WTC11 (cell line): ENCODE measurements around the gene ACOT9. TPM values are rescaled to one million over a fixed set of nuclear protein-coding genes. Genes with fewer than 3 reads are reported as not detected.

Source experiments
- ATAC-seq: fragments of 200-7000 bp; cut with Tn5 transposase; 2 replicates; pipeline ENCODE4 v1.10.0; 2021; ENCODE audit warnings: mild to moderate bottlenecking, moderate library complexity
- CTCF ChIA-PET: fragments of 300-600 bp; sonication (Branson Sonifier 250); formaldehyde crosslinking; loops from one replicate; lab custom pipeline; 2021; ENCODE audit warnings: antibody characterized with exemption; lab: Charles Lee
- POLR2A ChIA-PET: fragments of 350-600 bp; sonication (Branson Sonifier 250); formaldehyde crosslinking; loops from one replicate; lab custom pipeline; 2021; ENCODE audit warnings: antibody characterized with exemption; lab: Charles Lee
- DNase-seq: peaks from one replicate; pipeline ENCODE4 v3.0.0; 2021; ENCODE audit warnings: low spot score
- H3K27ac Mint-ChIP-seq: 2 replicates; pipeline ENCODE4 v1.8.0; 2021; ENCODE audit warnings: mixed read lengths
- H3K27me3 Mint-ChIP-seq: 2 replicates; pipeline ENCODE4 v1.8.0; 2021; ENCODE audit warnings: low read depth, mild to moderate bottlenecking, moderate library complexity, mixed read lengths
- H3K36me3 Mint-ChIP-seq: 2 replicates; pipeline ENCODE4 v1.8.0; 2021; ENCODE audit warnings: mixed read lengths
- H3K4me1 Mint-ChIP-seq: 2 replicates; pipeline ENCODE4 v1.8.0; 2022; ENCODE audit warnings: mixed read lengths
- H3K4me3 Mint-ChIP-seq: 2 replicates; pipeline ENCODE4 v1.8.0; 2021; ENCODE audit warnings: mild to moderate bottlenecking, moderate library complexity, mixed read lengths
- H3K9me3 Mint-ChIP-seq: 2 replicates; pipeline ENCODE4 v1.8.0; 2021; ENCODE audit warnings: mixed read lengths
- CREM ChIP-seq: sonication (generic); formaldehyde crosslinking; IDR thresholded peaks from 2 replicates; pipeline ENCODE4 v1.8.1; 2022; ENCODE audit warnings: mild to moderate bottlenecking, missing genetic modification reagents, moderate library complexity
- ETV6 ChIP-seq: sonication (generic); formaldehyde crosslinking; IDR thresholded peaks from 2 replicates; pipeline ENCODE4 v1.8.1; 2022; ENCODE audit warnings: mild to moderate bottlenecking, missing genetic modification reagents
- GABPB1 ChIP-seq: sonication (generic); formaldehyde crosslinking; IDR thresholded peaks from 2 replicates; pipeline ENCODE4 v1.8.1; 2023; ENCODE audit warnings: mild to moderate bottlenecking, missing genetic modification reagents
- IRF2 ChIP-seq: sonication (generic); formaldehyde crosslinking; IDR thresholded peaks from 2 replicates; pipeline ENCODE4 v1.8.0; 2022; ENCODE audit warnings: low read depth, missing genetic modification reagents, borderline replicate concordance
- KAT7 ChIP-seq: sonication (generic); formaldehyde crosslinking; IDR thresholded peaks from 2 replicates; pipeline ENCODE4 v1.8.1; 2023; ENCODE audit warnings: missing genetic modification reagents, mild to moderate bottlenecking, borderline replicate concordance
- NFYB ChIP-seq: sonication (generic); formaldehyde crosslinking; conservative IDR thresholded peaks from 2 replicates; pipeline ENCODE4 v1.8.0; 2022; ENCODE audit warnings: low read depth, missing genetic modification reagents
- PRRX2 ChIP-seq: fragments of 250-450 bp; sonication (Bioruptor Pico); IDR thresholded peaks from 2 replicates; pipeline ENCODE4 v1.8.0; 2021; ENCODE audit warnings: mild to moderate bottlenecking
- RORB ChIP-seq: fragments of 250-450 bp; sonication (Bioruptor Pico); IDR thresholded peaks from 2 replicates; pipeline ENCODE4 v1.9.0; 2021; ENCODE audit warnings: mild to moderate bottlenecking
- SOX15 ChIP-seq: fragments of 250-450 bp; sonication (Bioruptor Pico); IDR thresholded peaks from 2 replicates; pipeline ENCODE4 v1.9.0; 2021; ENCODE audit warnings: mild to moderate bottlenecking
- STAT6 ChIP-seq: sonication (generic); formaldehyde crosslinking; conservative IDR thresholded peaks from 2 replicates; pipeline ENCODE4 v1.8.1; 2023; ENCODE audit warnings: mild to moderate bottlenecking, low read depth, missing genetic modification reagents, moderate library complexity
- TCF7 ChIP-seq: sonication (generic); formaldehyde crosslinking; IDR thresholded peaks from 2 replicates; pipeline ENCODE4 v1.8.0; 2022; ENCODE audit warnings: mild to moderate bottlenecking, low read depth, missing genetic modification reagents, moderate library complexity
- TEAD4 ChIP-seq: sonication (generic); formaldehyde crosslinking; IDR thresholded peaks from 2 replicates; pipeline ENCODE4 v1.8.0; 2022; ENCODE audit warnings: mild to moderate bottlenecking, missing genetic modification reagents
- TP53 ChIP-seq: sonication (generic); formaldehyde crosslinking; IDR thresholded peaks from 2 replicates; pipeline ENCODE4 v1.8.1; 2023; ENCODE audit warnings: mild to moderate bottlenecking, missing genetic modification reagents
- ZBTB21 ChIP-seq: sonication (generic); formaldehyde crosslinking; IDR thresholded peaks from 2 replicates; pipeline ENCODE4 v1.8.1; 2023; ENCODE audit warnings: mild to moderate bottlenecking, missing genetic modification reagents, borderline replicate concordance
- ZNF396 ChIP-seq: fragments of 250-450 bp; sonication (Bioruptor Pico); IDR thresholded peaks from 2 replicates; pipeline ENCODE4 v1.8.0; 2021; ENCODE audit warnings: mild to moderate bottlenecking, moderate library complexity, borderline replicate concordance
- total RNA-seq: library from RNA; stranded (reverse); gene quantifications from 3 replicates; pipeline ENCODE4 v1.2.3, GENCODE V29; 2021
- TF ChIP-seq, protein P1 (sequence below): sonication (generic); formaldehyde crosslinking; IDR thresholded peaks from 2 replicates; pipeline ENCODE4 v1.8.1; 2023; ENCODE audit warnings: mild to moderate bottlenecking, missing genetic modification reagents, moderate library complexity
- TF ChIP-seq, protein P2 (sequence below): fragments of 200-600 bp; IDR thresholded peaks from 2 replicates; pipeline ENCODE4 v1.8.0; 2022; ENCODE audit warnings: antibody characterized with exemption
- TF ChIP-seq, protein P3 (sequence below): sonication (generic); formaldehyde crosslinking; IDR thresholded peaks from 2 replicates; pipeline ENCODE4 v1.8.1; 2023; ENCODE audit warnings: mild to moderate bottlenecking, missing genetic modification reagents
- TF ChIP-seq, protein P4 (sequence below): sonication (generic); formaldehyde crosslinking; IDR thresholded peaks from 2 replicates; pipeline ENCODE4 v1.8.0; 2023; ENCODE audit warnings: mild to moderate bottlenecking, missing genetic modification reagents

ACOT9 gene
- total RNA-seq, 1 experiment from 2014 or later: 29.3 TPM

DNA sequence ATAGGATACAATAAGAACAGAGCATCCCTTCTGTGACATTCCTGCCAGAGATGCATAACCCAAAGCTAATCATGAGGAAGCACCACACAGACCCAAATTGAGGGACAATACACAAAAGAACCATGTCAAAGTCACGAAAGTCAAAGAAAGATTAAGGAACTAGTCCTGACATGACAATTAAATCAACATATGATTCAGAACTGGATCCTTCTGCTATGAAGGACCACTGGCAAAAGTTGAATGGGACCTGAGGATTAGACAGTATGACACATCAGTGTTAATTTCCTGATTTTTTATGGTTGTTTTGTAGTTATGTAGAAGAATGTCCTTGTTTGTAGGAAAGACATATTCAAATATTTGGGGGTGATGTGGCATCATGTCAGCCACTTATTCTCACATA is 13.9 kb downstream of the ACOT9 start:
- ChIA-PET CTCF (no interaction called here), POLR2A (no interaction called here)
- Mint-ChIP-seq H3K27me3 (no peaks in the 10 kb centered on the region), H3K9me3 (no peaks in the 10 kb centered on the region), H3K36me3 (peaks cover 25% of the 10 kb centered on the region), H3K4me1 (peaks cover 4% of the 10 kb centered on the region), H3K4me3 (no peak overlapping the region), H3K27ac (no peak overlapping the region)
- DNase-seq (no peak), ATAC-seq (no peak)
- TF ChIP-seq IRF2 (CRISPR knock-in tag): no peak

DNA sequence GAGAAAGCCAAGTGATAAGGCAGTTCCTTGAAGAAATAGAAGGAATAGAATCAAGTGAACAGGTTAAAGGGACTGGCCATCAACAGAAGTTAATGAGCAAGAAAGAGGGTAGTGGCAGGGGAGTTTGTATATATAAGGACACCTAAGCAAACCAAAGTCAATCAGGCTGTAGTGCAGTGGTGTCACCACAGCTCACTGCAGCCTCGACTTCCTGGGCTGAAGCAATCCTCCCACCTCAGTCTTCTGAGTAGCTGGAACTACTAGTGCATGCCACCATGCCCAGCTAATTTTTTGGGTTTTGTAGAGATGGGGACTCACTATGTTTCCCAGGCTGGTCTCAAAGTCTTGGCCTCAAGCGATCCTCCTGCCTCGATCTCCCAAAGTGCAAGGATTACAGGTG is 15.9 kb downstream of the ACOT9 start:
- peaks cover 33% of the 10 kb centered on the region for H3K36me3 Mint-ChIP-seq
- no peaks in the 10 kb centered on the region for H3K4me1 Mint-ChIP-seq
- ChIA-PET CTCF (interaction anchor here (1.0 kb wide), 1 partner anchor 175 kb away, joined by 3 read pairs; no protein-coding TSS in a partner anchor), POLR2A (no interaction called here)
- H3K27ac Mint-ChIP-seq: no peak overlapping the region
- no peak overlapping the region for H3K4me3 Mint-ChIP-seq
- H3K9me3 Mint-ChIP-seq: no peaks in the 10 kb centered on the region
- no peak for ATAC-seq
- H3K27me3 Mint-ChIP-seq: no peaks in the 10 kb centered on the region
- TF ChIP-seq, protein P1, sequence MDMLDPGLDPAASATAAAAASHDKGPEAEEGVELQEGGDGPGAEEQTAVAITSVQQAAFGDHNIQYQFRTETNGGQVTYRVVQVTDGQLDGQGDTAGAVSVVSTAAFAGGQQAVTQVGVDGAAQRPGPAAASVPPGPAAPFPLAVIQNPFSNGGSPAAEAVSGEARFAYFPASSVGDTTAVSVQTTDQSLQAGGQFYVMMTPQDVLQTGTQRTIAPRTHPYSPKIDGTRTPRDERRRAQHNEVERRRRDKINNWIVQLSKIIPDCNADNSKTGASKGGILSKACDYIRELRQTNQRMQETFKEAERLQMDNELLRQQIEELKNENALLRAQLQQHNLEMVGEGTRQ (CRISPR knock-in tag): no peak
- no peak for TF ChIP-seq TP53 (CRISPR knock-in tag)
- TF ChIP-seq TCF7 (CRISPR knock-in tag): no peak
- TF ChIP-seq NFYB (CRISPR knock-in tag): no peak
- no peak for TF ChIP-seq TEAD4 (CRISPR knock-in tag)
- no peak for TF ChIP-seq STAT6 (CRISPR knock-in tag)
- no peak for TF ChIP-seq PRRX2 (CRISPR knock-in tag)
- TF ChIP-seq, protein P2, sequence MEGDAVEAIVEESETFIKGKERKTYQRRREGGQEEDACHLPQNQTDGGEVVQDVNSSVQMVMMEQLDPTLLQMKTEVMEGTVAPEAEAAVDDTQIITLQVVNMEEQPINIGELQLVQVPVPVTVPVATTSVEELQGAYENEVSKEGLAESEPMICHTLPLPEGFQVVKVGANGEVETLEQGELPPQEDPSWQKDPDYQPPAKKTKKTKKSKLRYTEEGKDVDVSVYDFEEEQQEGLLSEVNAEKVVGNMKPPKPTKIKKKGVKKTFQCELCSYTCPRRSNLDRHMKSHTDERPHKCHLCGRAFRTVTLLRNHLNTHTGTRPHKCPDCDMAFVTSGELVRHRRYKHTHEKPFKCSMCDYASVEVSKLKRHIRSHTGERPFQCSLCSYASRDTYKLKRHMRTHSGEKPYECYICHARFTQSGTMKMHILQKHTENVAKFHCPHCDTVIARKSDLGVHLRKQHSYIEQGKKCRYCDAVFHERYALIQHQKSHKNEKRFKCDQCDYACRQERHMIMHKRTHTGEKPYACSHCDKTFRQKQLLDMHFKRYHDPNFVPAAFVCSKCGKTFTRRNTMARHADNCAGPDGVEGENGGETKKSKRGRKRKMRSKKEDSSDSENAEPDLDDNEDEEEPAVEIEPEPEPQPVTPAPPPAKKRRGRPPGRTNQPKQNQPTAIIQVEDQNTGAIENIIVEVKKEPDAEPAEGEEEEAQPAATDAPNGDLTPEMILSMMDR: no peak
- no peak for DNase-seq

DNA sequence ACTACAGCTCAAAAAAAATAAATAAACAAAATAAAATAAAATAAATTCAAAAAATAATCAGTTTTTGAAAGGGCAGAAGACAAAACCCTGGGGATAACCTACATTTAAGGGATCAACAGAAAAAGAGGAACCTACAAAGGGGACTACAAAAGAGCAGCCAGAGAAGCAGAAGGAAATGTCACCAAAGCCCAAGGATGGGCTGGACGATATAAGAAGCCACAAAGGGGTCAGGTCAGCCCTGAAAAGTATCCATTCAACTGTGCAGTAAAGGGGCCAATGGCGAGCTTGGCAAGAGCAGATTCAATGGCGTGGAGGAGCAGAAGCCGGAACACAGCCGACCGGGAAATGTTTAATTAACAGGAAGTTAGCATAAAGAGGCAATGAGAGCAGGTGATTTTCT is 16.9 kb downstream of the ACOT9 start:
- ATAC-seq (no peak), DNase-seq (no peak)
- Mint-ChIP-seq H3K27ac (no peak overlapping the region), H3K36me3 (peaks cover 29% of the 10 kb centered on the region), H3K9me3 (no peaks in the 10 kb centered on the region), H3K4me1 (no peaks in the 10 kb centered on the region), H3K27me3 (no peaks in the 10 kb centered on the region), H3K4me3 (no peak overlapping the region)
- ChIA-PET POLR2A (no interaction called here), CTCF (no interaction called here)
- TF ChIP-seq ETV6 (CRISPR knock-in tag) (no peak), ZBTB21 (CRISPR knock-in tag) (no peak), KAT7 (no peak), SOX15 (CRISPR knock-in tag) (no peak), GABPB1 (CRISPR knock-in tag) (no peak), CREM (CRISPR knock-in tag) (no peak), RORB (CRISPR knock-in tag) (no peak), ZNF396 (CRISPR knock-in tag) (no peak)
- TF ChIP-seq, protein P3, sequence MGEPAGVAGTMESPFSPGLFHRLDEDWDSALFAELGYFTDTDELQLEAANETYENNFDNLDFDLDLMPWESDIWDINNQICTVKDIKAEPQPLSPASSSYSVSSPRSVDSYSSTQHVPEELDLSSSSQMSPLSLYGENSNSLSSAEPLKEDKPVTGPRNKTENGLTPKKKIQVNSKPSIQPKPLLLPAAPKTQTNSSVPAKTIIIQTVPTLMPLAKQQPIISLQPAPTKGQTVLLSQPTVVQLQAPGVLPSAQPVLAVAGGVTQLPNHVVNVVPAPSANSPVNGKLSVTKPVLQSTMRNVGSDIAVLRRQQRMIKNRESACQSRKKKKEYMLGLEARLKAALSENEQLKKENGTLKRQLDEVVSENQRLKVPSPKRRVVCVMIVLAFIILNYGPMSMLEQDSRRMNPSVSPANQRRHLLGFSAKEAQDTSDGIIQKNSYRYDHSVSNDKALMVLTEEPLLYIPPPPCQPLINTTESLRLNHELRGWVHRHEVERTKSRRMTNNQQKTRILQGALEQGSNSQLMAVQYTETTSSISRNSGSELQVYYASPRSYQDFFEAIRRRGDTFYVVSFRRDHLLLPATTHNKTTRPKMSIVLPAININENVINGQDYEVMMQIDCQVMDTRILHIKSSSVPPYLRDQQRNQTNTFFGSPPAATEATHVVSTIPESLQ (CRISPR knock-in tag): no peak
- TF ChIP-seq, protein P4, sequence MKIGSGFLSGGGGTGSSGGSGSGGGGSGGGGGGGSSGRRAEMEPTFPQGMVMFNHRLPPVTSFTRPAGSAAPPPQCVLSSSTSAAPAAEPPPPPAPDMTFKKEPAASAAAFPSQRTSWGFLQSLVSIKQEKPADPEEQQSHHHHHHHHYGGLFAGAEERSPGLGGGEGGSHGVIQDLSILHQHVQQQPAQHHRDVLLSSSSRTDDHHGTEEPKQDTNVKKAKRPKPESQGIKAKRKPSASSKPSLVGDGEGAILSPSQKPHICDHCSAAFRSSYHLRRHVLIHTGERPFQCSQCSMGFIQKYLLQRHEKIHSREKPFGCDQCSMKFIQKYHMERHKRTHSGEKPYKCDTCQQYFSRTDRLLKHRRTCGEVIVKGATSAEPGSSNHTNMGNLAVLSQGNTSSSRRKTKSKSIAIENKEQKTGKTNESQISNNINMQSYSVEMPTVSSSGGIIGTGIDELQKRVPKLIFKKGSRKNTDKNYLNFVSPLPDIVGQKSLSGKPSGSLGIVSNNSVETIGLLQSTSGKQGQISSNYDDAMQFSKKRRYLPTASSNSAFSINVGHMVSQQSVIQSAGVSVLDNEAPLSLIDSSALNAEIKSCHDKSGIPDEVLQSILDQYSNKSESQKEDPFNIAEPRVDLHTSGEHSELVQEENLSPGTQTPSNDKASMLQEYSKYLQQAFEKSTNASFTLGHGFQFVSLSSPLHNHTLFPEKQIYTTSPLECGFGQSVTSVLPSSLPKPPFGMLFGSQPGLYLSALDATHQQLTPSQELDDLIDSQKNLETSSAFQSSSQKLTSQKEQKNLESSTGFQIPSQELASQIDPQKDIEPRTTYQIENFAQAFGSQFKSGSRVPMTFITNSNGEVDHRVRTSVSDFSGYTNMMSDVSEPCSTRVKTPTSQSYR: no peak
- TF ChIP-seq, protein P2: no peak
